ENCODE measurements around the gene MFAP5. TPM values are rescaled to one million over a fixed set of nuclear protein-coding genes. Genes with fewer than 3 reads are reported as not detected.

The MFAP5 gene
- total RNA-seq, 1 experiment from 2014 or later, result 0.61 TPM

DNA sequence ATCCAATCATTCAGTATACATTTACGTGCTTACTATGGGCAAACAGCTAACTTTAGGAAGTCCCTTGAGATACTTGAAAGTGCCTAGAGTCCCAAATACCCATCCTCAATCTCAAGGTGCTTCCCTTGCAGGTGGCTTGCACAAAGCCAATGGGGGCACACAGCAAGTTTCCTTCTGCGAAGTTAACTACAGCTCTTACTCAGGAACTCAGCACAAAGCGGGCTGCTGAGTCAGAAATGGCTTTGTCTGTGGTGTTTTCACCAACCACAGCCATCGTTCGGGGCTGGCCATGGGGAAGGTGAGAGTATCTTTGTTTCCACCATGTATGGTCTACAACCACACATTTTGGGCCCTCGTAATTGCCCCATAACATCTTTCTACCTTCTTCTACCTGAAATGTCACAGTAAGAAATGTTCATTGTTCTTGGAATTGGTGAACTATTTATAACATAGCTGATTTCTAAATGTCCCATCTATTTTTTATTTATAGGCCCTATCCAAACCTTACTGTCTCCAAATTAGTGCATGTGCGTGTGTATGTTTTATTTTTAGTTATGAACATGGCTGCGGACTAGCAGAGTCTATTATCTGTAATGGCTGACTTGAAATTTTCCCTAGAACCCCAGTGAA, 13.9 kb downstream of the MFAP5 start:
- no peak overlapping the region for H3K27ac Mint-ChIP-seq (ENCODE audit: unreplicated experiment)
- Histone ChIP-seq H3K9me3 (no peaks in the 10 kb centered on the region; the same call in 1 of the 2 replicates), H3K36me3 (ENCODE audit: control insufficient read depth, insufficient read depth, low read length) (no peaks in the 10 kb centered on the region), H3K4me3 (ENCODE audit: low read depth, low read length) (no peak overlapping the region), H3K27me3 (replicated peaks; ENCODE audit: control insufficient read depth, insufficient read depth, low read length) (no peaks in the 10 kb centered on the region; the same call in none of the 2 replicates), H3K4me1 (no peaks in the 10 kb centered on the region)
- BruUV-seq (replicated peaks), result no TSS peak
- no peak for DNase-seq
- H3K27me3 Mint-ChIP-seq (ENCODE audit: insufficient read depth, unreplicated experiment), result peaks cover 40% of the 10 kb centered on the region
- TF ChIP-seq, protein P1, sequence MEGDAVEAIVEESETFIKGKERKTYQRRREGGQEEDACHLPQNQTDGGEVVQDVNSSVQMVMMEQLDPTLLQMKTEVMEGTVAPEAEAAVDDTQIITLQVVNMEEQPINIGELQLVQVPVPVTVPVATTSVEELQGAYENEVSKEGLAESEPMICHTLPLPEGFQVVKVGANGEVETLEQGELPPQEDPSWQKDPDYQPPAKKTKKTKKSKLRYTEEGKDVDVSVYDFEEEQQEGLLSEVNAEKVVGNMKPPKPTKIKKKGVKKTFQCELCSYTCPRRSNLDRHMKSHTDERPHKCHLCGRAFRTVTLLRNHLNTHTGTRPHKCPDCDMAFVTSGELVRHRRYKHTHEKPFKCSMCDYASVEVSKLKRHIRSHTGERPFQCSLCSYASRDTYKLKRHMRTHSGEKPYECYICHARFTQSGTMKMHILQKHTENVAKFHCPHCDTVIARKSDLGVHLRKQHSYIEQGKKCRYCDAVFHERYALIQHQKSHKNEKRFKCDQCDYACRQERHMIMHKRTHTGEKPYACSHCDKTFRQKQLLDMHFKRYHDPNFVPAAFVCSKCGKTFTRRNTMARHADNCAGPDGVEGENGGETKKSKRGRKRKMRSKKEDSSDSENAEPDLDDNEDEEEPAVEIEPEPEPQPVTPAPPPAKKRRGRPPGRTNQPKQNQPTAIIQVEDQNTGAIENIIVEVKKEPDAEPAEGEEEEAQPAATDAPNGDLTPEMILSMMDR (IDR thresholded peaks at IDR 0.05; ENCODE audit: insufficient read depth in 1 of 2, low read depth in 1 of 2, low read length in 1 of 2, severe bottlenecking in 1 of 2, unreplicated experiment in 1 of 2), result no peak
- H3K4me1 Mint-ChIP-seq (ENCODE audit: low read depth, unreplicated experiment), result no peaks in the 10 kb centered on the region
- no peak overlapping the region for H3K4me3 Mint-ChIP-seq (ENCODE audit: unreplicated experiment)
- POLR2A ChIA-PET, result no interaction called here
- CTCF ChIA-PET, result interaction anchor here (0.9 kb wide), 1 partner anchor 8 kb away, joined by 4 read pairs; no protein-coding TSS in a partner anchor
- H3K36me3 Mint-ChIP-seq (ENCODE audit: insufficient read depth, unreplicated experiment), result no peaks in the 10 kb centered on the region
- no peaks in the 10 kb centered on the region for H3K9me3 Mint-ChIP-seq (ENCODE audit: unreplicated experiment)
- intact Hi-C loops (cut with micrococcal nuclease; ENCODE audit: unreplicated experiment), result no loop called here

DNA sequence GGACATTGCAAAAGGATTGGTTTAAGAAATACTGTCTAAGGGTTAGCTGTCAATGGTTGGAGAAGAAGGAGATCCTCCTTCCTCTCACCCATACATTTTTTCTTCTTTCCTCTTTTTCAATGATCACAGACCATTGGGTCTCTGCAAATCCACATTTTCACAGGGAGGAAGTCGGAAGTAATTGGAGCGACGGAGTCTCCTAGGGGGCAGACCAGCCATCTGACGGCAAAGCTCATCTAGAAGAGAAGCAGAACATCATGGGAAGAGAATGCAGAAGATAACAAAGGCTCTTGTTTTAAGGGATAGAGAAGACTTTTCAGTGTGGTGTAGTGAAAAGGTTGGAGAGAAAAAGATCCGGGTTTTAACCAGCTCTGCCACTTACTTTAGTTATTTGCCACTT, 14.7 kb downstream of the MFAP5 start:
- H3K36me3 Mint-ChIP-seq (ENCODE audit: insufficient read depth, unreplicated experiment), result no peaks in the 10 kb centered on the region

DNA sequence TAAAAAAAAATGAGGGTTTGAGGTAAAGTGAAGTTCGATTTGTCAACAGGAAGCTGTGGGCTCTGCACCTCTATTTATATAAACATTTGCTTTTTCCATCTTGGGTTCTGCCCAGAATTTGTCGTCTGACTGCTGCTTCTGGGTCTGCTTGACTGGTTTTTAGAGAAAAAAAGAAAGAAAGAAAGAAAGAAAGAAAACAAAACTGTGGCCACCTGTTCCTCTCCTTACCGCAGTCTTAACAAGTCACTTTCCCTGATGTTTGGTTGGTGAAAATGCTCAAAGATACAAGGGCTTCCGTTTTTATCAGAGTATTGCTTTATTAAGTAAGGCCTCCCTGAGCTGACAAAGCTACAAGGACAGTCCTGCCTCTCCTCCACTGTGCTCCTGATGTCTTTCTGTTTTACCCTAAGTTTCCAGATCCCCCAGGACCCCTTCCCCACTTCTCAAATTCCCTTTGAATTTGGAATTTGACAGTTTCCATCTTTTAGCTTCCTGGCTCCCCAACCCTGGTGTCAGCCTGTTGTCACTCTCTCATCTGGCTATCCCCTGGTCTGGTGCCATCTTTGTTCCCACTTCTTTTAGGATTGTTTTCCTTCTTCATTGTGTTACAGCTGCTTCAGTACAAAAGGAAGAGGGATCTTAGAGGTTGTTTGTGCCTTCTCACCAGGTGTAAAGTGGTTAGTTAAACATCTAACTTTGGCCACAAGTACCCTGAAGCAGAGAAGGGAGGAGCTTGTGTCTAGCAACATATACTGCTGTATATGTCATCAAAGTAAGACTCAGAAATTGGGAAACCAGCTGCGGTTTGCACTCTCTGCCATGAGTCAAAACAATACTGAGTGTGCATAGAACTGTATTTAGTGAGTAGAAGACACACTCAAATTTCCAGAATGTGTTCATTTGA, 18.0 kb downstream of the MFAP5 start:
- ChIA-PET CTCF (no interaction called here), POLR2A (no interaction called here)
- Histone ChIP-seq H3K4me1 (no peaks in the 10 kb centered on the region), H3K27me3 (replicated peaks; ENCODE audit: control insufficient read depth, insufficient read depth, low read length) (no peaks in the 10 kb centered on the region; the same call in 1 of the 2 replicates), H3K4me3 (ENCODE audit: low read depth, low read length) (no peak overlapping the region), H3K9me3 (no peaks in the 10 kb centered on the region; the same call in 1 of the 2 replicates), H3K36me3 (ENCODE audit: control insufficient read depth, insufficient read depth, low read length) (no peaks in the 10 kb centered on the region)
- DNase-seq, result no peak
- TF ChIP-seq, protein P1 (IDR thresholded peaks at IDR 0.05; ENCODE audit: insufficient read depth in 1 of 2, low read depth in 1 of 2, low read length in 1 of 2, severe bottlenecking in 1 of 2, unreplicated experiment in 1 of 2), result no peak
- Mint-ChIP-seq H3K27ac (ENCODE audit: unreplicated experiment) (no peak overlapping the region), H3K27me3 (ENCODE audit: insufficient read depth, unreplicated experiment) (peaks cover 27% of the 10 kb centered on the region), H3K4me3 (ENCODE audit: unreplicated experiment) (no peak overlapping the region), H3K4me1 (ENCODE audit: low read depth, unreplicated experiment) (no peaks in the 10 kb centered on the region), H3K9me3 (ENCODE audit: unreplicated experiment) (no peaks in the 10 kb centered on the region), H3K36me3 (ENCODE audit: insufficient read depth, unreplicated experiment) (no peaks in the 10 kb centered on the region)
- intact Hi-C loops (cut with micrococcal nuclease; ENCODE audit: unreplicated experiment), result no loop called here
- no TSS peak for BruUV-seq (replicated peaks)

More for the DNA sequence above, 14.7 kb downstream of the MFAP5 start:
- TF ChIP-seq, protein P1 (IDR thresholded peaks at IDR 0.05; ENCODE audit: insufficient read depth in 1 of 2, low read depth in 1 of 2, low read length in 1 of 2, severe bottlenecking in 1 of 2, unreplicated experiment in 1 of 2), result no peak
- DNase-seq, result no peak
- no peak overlapping the region for H3K4me3 Mint-ChIP-seq (ENCODE audit: unreplicated experiment)
- H3K9me3 Mint-ChIP-seq (ENCODE audit: unreplicated experiment), result no peaks in the 10 kb centered on the region
- ChIA-PET POLR2A (interaction anchor here (0.8 kb wide), 1 partner anchor 50 kb away, joined by 3 read pairs; the partner anchor contains the start of gene RIMKLB), CTCF (interaction anchor here (0.9 kb wide), 1 partner anchor 9 kb away, joined by 4 read pairs; no protein-coding TSS in a partner anchor)
- Histone ChIP-seq H3K27me3 (replicated peaks; ENCODE audit: control insufficient read depth, insufficient read depth, low read length) (no peaks in the 10 kb centered on the region; the same call in none of the 2 replicates), H3K36me3 (ENCODE audit: control insufficient read depth, insufficient read depth, low read length) (no peaks in the 10 kb centered on the region), H3K9me3 (no peaks in the 10 kb centered on the region; the same call in 1 of the 2 replicates), H3K4me1 (no peaks in the 10 kb centered on the region), H3K4me3 (ENCODE audit: low read depth, low read length) (no peak overlapping the region)
- intact Hi-C loops (cut with micrococcal nuclease; ENCODE audit: unreplicated experiment), result no loop called here
- H3K27ac Mint-ChIP-seq (ENCODE audit: unreplicated experiment), result no peak overlapping the region
- no TSS peak for BruUV-seq (replicated peaks)
- no peaks in the 10 kb centered on the region for H3K4me1 Mint-ChIP-seq (ENCODE audit: low read depth, unreplicated experiment)
- H3K27me3 Mint-ChIP-seq (ENCODE audit: insufficient read depth, unreplicated experiment), result peaks cover 36% of the 10 kb centered on the region
